ENCODE measurements around the gene PI4KB.

- TF ChIP-seq, protein P1, sequence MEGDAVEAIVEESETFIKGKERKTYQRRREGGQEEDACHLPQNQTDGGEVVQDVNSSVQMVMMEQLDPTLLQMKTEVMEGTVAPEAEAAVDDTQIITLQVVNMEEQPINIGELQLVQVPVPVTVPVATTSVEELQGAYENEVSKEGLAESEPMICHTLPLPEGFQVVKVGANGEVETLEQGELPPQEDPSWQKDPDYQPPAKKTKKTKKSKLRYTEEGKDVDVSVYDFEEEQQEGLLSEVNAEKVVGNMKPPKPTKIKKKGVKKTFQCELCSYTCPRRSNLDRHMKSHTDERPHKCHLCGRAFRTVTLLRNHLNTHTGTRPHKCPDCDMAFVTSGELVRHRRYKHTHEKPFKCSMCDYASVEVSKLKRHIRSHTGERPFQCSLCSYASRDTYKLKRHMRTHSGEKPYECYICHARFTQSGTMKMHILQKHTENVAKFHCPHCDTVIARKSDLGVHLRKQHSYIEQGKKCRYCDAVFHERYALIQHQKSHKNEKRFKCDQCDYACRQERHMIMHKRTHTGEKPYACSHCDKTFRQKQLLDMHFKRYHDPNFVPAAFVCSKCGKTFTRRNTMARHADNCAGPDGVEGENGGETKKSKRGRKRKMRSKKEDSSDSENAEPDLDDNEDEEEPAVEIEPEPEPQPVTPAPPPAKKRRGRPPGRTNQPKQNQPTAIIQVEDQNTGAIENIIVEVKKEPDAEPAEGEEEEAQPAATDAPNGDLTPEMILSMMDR (IDR thresholded peaks at IDR 0.05): no peak
- TF ChIP-seq POLR2A (IDR thresholded peaks at IDR 0.05): no peak
These were observed 2.8 kb downstream of the PI4KB start for GRCh38 chr1:151324390-151324930.
